ENCODE data around the gene LSM2.

The LSM2 gene

DNA sequence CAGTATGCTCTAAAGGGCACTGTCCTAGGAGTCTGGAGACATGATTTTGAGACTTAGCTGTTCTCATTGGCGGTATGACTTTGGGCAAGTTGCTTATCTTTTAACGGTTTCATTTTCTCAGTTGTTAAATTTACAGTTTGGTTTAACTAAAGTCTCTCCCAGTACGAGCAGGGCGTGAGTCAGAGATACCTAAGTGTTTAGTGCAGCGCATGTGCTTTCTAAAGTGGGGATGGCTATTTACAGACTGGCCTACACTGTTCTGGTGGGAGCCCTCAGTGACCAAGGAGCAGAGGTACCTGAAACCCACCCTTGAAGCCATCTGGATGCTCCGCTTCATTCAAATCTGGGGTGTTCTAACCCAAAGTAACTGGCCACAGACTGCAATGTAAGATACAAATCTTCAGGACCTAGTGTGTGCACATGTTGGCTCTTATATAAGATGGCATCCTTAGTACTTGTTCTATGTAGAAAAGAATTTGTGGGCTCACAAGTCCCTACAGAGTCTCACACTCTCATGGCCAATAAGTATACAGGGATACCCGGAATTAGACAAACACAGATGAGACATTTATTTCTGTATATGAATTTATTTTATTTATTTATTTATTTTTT, 56.2 kb downstream of the LSM2 start:
- no peak for DNase-seq (ENCODE audit: low spot score)

DNA sequence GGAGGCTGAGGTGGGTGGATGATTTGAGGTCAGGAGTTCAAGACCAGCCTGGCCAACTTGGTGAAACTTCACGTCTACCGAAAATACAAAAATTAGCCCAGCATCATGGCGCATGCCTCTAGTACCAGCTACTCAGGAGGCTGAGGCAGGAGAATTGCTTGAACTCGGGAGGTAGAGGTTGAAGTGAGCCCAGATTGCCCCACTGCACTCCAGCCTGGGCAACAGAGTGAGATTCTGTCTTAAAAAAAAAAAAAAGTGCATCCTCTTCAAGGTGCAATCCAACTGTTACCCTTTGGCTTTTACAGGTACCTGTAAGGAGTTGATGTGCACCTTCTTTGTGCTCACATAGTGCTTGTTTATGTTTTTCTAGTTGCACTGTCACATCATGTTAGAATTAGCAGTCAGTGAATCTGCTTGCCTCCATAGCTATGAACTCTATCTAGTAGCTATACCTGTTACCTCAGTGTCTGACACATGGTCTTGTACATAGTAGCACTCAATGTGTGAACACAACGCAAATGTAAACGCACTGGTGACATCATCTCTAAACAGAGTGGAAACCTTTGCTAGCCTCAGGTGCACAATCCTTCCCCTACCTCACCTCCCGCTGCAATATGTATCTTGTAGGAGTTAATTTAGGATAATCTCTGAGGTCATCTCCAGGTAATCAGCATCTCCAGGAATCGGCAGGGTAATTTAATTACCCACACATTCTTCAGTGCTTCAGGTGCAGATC, 57.3 kb downstream of the LSM2 start:
- no peak for DNase-seq (ENCODE audit: low spot score)
